Loucy (cell line): ENCODE measurements around the gene ST6GAL1.

Experiments
- H2AFZ ChIP-seq: fragments of 200-600 bp; sonication (generic); 2 replicates; pipeline ENCODE4 v1.6.0; 2016; ENCODE audit warnings: antibody characterized with exemption, mild to moderate bottlenecking, low read length, moderate library complexity
- H3F3A ChIP-seq: fragments of 200-600 bp; 2 replicates; pipeline ENCODE4 v1.6.0; 2016; ENCODE audit warnings: antibody characterized with exemption, low read depth, mild to moderate bottlenecking
- H3K27me3 ChIP-seq: fragments of 200-600 bp; sonication (generic); 2 replicates; pipeline ENCODE4 v1.6.1; 2014; ENCODE audit warnings: low read length, mild to moderate bottlenecking; ENCODE audit not compliant: insufficient read depth, poor library complexity, severe bottlenecking
- H3K36me3 ChIP-seq: fragments of 200-600 bp; sonication (generic); 2 replicates; pipeline ENCODE4 v1.6.1; 2016; ENCODE audit warnings: low read length; ENCODE audit not compliant: insufficient read depth
- H3K4me1 ChIP-seq: fragments of 200-600 bp; sonication (generic); 2 replicates; pipeline ENCODE4 v1.5.1; 2014; ENCODE audit warnings: low read length, mild to moderate bottlenecking; ENCODE audit not compliant: insufficient read depth, poor library complexity, severe bottlenecking
- H3K4me2 ChIP-seq: fragments of 200-600 bp; sonication (generic); 2 replicates; pipeline ENCODE4 v1.6.0; 2014; ENCODE audit warnings: antibody characterized with exemption, low read length, low read depth, mild to moderate bottlenecking; ENCODE audit not compliant: poor library complexity, severe bottlenecking
- H3K4me3 ChIP-seq: fragments of 200-600 bp; sonication (generic); 2 replicates; pipeline ENCODE4 v1.5.1; 2014; ENCODE audit warnings: low read length, mild to moderate bottlenecking, mixed read lengths; ENCODE audit not compliant: poor library complexity, severe bottlenecking
- H3K79me2 ChIP-seq: fragments of 200-600 bp; sonication (generic); 2 replicates; pipeline ENCODE4 v1.6.1; 2014; ENCODE audit warnings: low read length; ENCODE audit not compliant: insufficient read depth
- H3K9ac ChIP-seq: fragments of 200-600 bp; sonication (generic); 2 replicates; pipeline ENCODE4 v1.6.0; 2014; ENCODE audit warnings: mild to moderate bottlenecking, low read depth, low read length, moderate library complexity; ENCODE audit not compliant: poor library complexity, severe bottlenecking
- H3K9me2 ChIP-seq: fragments of 200-600 bp; sonication (generic); replicated peaks from 2 replicates; pipeline ENCODE4 v1.6.1; 2016; ENCODE audit warnings: low read depth, low read length, mixed read lengths
- H3K9me3 ChIP-seq: fragments of 200-600 bp; sonication (generic); 2 replicates; pipeline ENCODE4 v1.6.1; 2014; ENCODE audit warnings: mild to moderate bottlenecking, antibody characterized with exemption, low read length, low read depth; ENCODE audit not compliant: insufficient read depth
- H4K20me1 ChIP-seq: fragments of 200-600 bp; sonication (generic); 2 replicates; pipeline ENCODE4 v1.6.0; 2014; ENCODE audit warnings: antibody characterized with exemption, low read length, mild to moderate bottlenecking; ENCODE audit not compliant: insufficient read depth, poor library complexity, severe bottlenecking
- CTCF ChIP-seq: fragments of 200-600 bp; sonication (generic); conservative IDR thresholded peaks from 2 replicates; pipeline ENCODE4 v1.5.1; 2014; ENCODE audit warnings: mild to moderate bottlenecking, antibody characterized with exemption, low read length
- EZH2phosphoT487 ChIP-seq: fragments of 200-600 bp; IDR thresholded peaks from 2 replicates; pipeline ENCODE4 v1.6.1; 2018; ENCODE audit warnings: antibody characterized with exemption, mild to moderate bottlenecking, moderate library complexity, borderline replicate concordance

ST6GAL1 gene

GRCh38 chr3:187073581-187074098 is 143.3 kb downstream of the ST6GAL1 start:
- H4K20me1 ChIP-seq, result no peaks in the 10 kb centered on the region

DNA sequence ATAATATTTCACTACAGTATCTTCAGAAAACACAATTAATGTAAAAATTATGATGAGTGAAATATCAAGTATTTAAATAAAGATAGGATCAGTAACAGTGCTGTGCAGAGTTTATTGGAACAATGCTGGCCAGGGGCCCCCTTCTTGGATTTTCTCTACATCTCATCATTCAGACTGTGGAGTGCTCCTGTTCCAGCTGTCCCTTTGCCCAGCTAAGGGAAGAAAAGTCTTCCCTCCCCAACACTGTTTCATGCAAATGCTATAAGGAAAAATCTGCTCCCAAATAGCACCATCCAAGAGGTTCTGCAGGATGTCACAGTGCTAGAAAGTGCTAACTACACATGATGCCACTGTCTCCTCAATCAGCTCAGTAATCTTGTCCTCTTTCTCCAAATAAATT is 144.5 kb downstream of the ST6GAL1 start:
- H3K36me3 ChIP-seq, result peaks cover 56% of the 10 kb centered on the region; the same call in 1 of the 2 replicates
- H4K20me1 ChIP-seq, result no peaks in the 10 kb centered on the region
- H3K9ac ChIP-seq, result no peak overlapping the region
- no peaks in the 10 kb centered on the region for H3K9me2 ChIP-seq
- no peak overlapping the region for H3K4me2 ChIP-seq
- H3K79me2 ChIP-seq, result no peaks in the 10 kb centered on the region
- no peak overlapping the region for H2AFZ ChIP-seq
- H3K27me3 ChIP-seq, result no peaks in the 10 kb centered on the region
- TF ChIP-seq EZH2phosphoT487 (no peak), CTCF (no peak)
- no peaks in the 10 kb centered on the region for H3K9me3 ChIP-seq
- H3F3A ChIP-seq, result no peaks in the 10 kb centered on the region
- no peaks in the 10 kb centered on the region for H3K4me1 ChIP-seq
- H3K4me3 ChIP-seq, result no peak overlapping the region

More at GRCh38 chr3:187073581-187074098, 143.3 kb downstream of the ST6GAL1 start:
- no peaks in the 10 kb centered on the region for H3K27me3 ChIP-seq
- no peak for TF ChIP-seq EZH2phosphoT487
- TF ChIP-seq CTCF, result no peak
- no peaks in the 10 kb centered on the region for H3K9me3 ChIP-seq
- H3K9ac ChIP-seq, result no peak overlapping the region
- H3K36me3 ChIP-seq, result peaks cover 62% of the 10 kb centered on the region; the same call in 1 of the 2 replicates
- H3K9me2 ChIP-seq, result no peaks in the 10 kb centered on the region
- no peak overlapping the region for H3K4me3 ChIP-seq
- H3K79me2 ChIP-seq, result no peaks in the 10 kb centered on the region
- H2AFZ ChIP-seq, result no peak overlapping the region
- no peak overlapping the region for H3K4me2 ChIP-seq
- H3F3A ChIP-seq, result no peaks in the 10 kb centered on the region
- no peaks in the 10 kb centered on the region for H3K4me1 ChIP-seq

DNA sequence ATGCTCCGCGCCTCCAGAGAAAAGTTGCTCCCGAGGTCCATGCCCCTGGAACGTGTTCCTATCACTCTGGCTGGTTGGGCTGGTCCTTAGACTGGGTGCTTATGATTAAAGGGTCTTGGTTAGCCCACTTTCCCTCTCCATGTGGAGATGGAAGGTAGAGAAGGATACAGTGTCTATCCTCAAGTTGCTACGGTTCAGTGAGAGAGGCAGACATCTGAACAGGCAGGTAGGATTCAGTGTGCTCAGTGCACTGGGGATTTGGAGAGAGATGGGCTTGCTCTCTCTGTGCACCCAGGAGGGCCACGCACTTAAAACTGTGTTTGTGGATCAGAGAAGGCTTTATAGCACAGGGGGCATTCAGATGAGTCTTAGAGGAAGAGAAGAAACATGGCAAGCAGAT is 146.0 kb downstream of the ST6GAL1 start:
- Histone ChIP-seq H3K4me3 (no peak overlapping the region), H3K9me2 (no peaks in the 10 kb centered on the region), H3K4me2 (no peak overlapping the region), H3K27me3 (no peaks in the 10 kb centered on the region), H3K9me3 (no peaks in the 10 kb centered on the region), H3K4me1 (no peaks in the 10 kb centered on the region), H3K36me3 (peaks cover 56% of the 10 kb centered on the region; the same call in 1 of the 2 replicates), H4K20me1 (no peaks in the 10 kb centered on the region), H3K9ac (no peak overlapping the region), H3K79me2 (no peaks in the 10 kb centered on the region), H2AFZ (no peak overlapping the region), H3F3A (no peaks in the 10 kb centered on the region)
- TF ChIP-seq EZH2phosphoT487 (no peak), CTCF (no peak)
